ENCODE data around the gene INPP5K.

Gene INPP5K

DNA sequence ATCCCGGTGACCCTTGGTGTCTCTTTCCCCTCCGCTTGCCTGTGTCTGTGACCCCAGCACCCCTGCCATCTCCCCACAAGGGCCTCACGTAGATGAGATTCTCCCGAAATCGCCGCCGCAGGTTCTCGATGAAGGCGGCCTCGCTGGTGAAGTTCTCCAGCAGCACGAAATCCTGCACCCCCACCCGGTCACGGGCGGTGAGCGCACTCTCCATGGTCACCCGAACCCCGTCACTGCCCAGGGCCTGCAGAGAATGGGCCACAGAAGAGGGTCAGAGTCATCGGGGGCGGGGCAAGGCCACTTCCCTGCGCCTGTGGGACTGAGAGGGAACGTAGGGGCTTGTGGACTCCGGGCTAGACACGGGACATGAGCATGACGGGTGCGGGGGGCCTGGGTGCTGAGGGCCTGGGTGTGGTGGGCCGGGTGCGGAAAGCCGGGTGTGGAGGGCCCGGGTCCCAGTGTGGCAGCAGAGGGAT is 32.3 kb downstream of the INPP5K start (continued):
- TF ChIP-seq ZNF658 (tag by site-specific recombination; IDR thresholded peaks at IDR 0.05) (no peak), ZNF747 (tag by site-specific recombination; IDR thresholded peaks at IDR 0.05) (no peak), ZNF394 (tag by site-specific recombination; IDR thresholded peaks at IDR 0.05; ENCODE audit: borderline replicate concordance) (no peak), ZNF24 (tag by site-specific recombination; IDR thresholded peaks at IDR 0.05) (no peak), ZBTB8A (tag by site-specific recombination; IDR thresholded peaks at IDR 0.05) (no peak), ZNF626 (tag by site-specific recombination; IDR thresholded peaks at IDR 0.05) (no peak), SP3 (tag by site-specific recombination; IDR thresholded peaks at IDR 0.05) (no peak), ZNF354C (tag by site-specific recombination; IDR thresholded peaks at IDR 0.05; ENCODE audit: borderline replicate concordance, low read depth) (no peak), ZXDB (tag by site-specific recombination; IDR thresholded peaks at IDR 0.05) (no peak)

DNA sequence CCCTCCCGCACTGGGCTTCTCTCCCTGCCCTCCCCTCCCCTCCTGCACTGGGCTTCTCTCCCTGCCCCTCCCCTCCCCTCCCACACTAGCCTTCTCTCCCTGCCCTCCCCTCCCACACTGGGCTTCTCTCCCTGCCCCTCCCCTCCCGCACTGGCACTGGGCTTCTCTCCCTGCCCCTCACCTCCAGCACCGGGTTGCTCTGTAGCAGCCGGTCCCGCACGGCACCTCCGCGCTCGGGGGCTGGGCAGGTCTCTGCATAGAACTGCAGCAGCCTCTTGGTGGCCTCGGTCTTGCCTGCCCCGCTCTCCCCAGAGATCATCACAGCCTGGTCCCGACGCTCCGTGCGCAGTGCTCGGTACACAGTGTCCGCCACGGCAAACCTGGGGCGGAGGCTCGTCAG is 33.7 kb downstream of the INPP5K start:
- POLR2A ChIA-PET, result no interaction called here
- TF ChIP-seq ZBTB20 (tag by site-specific recombination; IDR thresholded peaks at IDR 0.05), result no peak
- TF ChIP-seq ZNF626 (tag by site-specific recombination; IDR thresholded peaks at IDR 0.05), result no peak
- no peak for TF ChIP-seq BCL11A (tag by site-specific recombination; IDR thresholded peaks at IDR 0.05; ENCODE audit: low read depth)
- TF ChIP-seq ZNF837 (tag by site-specific recombination; IDR thresholded peaks at IDR 0.05), result no peak
- TF ChIP-seq ZNF133 (tag by site-specific recombination; IDR thresholded peaks at IDR 0.05), result no peak
- TF ChIP-seq SP7 (tag by site-specific recombination; IDR thresholded peaks at IDR 0.05), result no peak
- TF ChIP-seq SP3 (tag by site-specific recombination; IDR thresholded peaks at IDR 0.05), result no peak
- TF ChIP-seq, protein P1, sequence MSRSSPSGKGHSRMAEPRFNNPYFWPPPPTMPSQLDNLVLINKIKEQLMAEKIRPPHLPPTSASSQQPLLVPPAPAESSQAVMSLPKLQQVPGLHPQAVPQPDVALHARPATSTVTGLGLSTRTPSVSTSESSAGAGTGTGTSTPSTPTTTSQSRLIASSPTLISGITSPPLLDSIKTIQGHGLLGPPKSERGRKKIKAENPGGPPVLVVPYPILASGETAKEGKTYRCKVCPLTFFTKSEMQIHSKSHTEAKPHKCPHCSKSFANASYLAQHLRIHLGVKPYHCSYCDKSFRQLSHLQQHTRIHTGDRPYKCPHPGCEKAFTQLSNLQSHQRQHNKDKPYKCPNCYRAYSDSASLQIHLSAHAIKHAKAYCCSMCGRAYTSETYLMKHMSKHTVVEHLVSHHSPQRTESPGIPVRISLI (tag by site-specific recombination; IDR thresholded peaks at IDR 0.05), result no peak
- TF ChIP-seq, protein P2, sequence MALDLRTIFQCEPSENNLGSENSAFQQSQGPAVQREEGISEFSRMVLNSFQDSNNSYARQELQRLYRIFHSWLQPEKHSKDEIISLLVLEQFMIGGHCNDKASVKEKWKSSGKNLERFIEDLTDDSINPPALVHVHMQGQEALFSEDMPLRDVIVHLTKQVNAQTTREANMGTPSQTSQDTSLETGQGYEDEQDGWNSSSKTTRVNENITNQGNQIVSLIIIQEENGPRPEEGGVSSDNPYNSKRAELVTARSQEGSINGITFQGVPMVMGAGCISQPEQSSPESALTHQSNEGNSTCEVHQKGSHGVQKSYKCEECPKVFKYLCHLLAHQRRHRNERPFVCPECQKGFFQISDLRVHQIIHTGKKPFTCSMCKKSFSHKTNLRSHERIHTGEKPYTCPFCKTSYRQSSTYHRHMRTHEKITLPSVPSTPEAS (tag by site-specific recombination; IDR thresholded peaks at IDR 0.05), result no peak
- TF ChIP-seq, protein P3, sequence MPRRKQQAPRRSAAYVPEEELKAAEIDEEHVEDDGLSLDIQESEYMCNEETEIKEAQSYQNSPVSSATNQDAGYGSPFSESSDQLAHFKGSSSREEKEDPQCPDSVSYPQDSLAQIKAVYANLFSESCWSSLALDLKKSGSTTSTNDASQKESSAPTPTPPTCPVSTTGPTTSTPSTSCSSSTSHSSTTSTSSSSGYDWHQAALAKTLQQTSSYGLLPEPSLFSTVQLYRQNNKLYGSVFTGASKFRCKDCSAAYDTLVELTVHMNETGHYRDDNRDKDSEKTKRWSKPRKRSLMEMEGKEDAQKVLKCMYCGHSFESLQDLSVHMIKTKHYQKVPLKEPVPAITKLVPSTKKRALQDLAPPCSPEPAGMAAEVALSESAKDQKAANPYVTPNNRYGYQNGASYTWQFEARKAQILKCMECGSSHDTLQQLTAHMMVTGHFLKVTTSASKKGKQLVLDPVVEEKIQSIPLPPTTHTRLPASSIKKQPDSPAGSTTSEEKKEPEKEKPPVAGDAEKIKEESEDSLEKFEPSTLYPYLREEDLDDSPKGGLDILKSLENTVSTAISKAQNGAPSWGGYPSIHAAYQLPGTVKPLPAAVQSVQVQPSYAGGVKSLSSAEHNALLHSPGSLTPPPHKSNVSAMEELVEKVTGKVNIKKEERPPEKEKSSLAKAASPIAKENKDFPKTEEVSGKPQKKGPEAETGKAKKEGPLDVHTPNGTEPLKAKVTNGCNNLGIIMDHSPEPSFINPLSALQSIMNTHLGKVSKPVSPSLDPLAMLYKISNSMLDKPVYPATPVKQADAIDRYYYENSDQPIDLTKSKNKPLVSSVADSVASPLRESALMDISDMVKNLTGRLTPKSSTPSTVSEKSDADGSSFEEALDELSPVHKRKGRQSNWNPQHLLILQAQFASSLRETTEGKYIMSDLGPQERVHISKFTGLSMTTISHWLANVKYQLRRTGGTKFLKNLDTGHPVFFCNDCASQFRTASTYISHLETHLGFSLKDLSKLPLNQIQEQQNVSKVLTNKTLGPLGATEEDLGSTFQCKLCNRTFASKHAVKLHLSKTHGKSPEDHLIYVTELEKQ (tag by site-specific recombination; IDR thresholded peaks at IDR 0.05; ENCODE audit: borderline replicate concordance), result no peak
- CTCF ChIA-PET, result no interaction called here
- Histone ChIP-seq H3K36me3 (ENCODE audit: control insufficient read depth in 2 of 2, insufficient read depth in 1 of 2, low read length in 2 of 2) (peaks cover 16 to 56% of the 10 kb centered on the region in 2 experiments; a peak in 2 of 3 replicates), H3K27ac (ENCODE audit: extremely low read depth, low read depth, low read length) (no peak overlapping the region), H3K9me3 (ENCODE audit: control insufficient read depth, insufficient read depth, low read depth, low read length) (no peaks in the 10 kb centered on the region), H3K4me1 (ENCODE audit: control insufficient read depth, insufficient read depth, low read length) (peaks cover 4% of the 10 kb centered on the region; the same call in 1 of the 2 replicates), H3K4me3 (ENCODE audit: low read depth, low read length) (no peak overlapping the region)

DNA sequence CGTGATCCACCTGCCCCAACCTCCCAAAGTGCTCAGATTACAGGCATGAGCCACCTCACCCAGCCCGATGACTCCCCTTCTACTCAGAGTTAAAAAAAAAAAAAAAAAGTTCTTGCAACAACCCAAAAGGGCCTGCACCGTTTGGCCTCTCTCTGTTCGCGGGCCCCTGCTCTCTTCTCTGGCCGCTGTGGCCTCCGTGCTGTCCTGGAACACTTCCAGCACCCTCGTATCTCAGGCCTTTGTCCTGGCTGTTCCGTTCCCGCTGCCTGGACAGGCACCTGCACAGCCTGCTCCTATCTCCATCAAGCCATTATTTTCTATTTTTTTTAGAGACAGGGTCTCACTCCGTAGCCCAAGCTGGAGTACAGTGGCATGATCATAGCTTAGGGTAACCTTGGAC is 34.7 kb downstream of the INPP5K start:
- CTCF ChIA-PET, result no interaction called here
- peaks cover 4% of the 10 kb centered on the region; the same call in 1 of the 2 replicates for H3K4me1 ChIP-seq (ENCODE audit: control insufficient read depth, insufficient read depth, low read length)
- TF ChIP-seq HOXA7 (CRISPR knock-in tag; IDR thresholded peaks at IDR 0.05; ENCODE audit: borderline replicate concordance), result no peak
- no peak for TF ChIP-seq ZBTB20 (tag by site-specific recombination; IDR thresholded peaks at IDR 0.05)
- no peak for TF ChIP-seq BCL11A (tag by site-specific recombination; IDR thresholded peaks at IDR 0.05; ENCODE audit: low read depth)
- TF ChIP-seq, protein P4, sequence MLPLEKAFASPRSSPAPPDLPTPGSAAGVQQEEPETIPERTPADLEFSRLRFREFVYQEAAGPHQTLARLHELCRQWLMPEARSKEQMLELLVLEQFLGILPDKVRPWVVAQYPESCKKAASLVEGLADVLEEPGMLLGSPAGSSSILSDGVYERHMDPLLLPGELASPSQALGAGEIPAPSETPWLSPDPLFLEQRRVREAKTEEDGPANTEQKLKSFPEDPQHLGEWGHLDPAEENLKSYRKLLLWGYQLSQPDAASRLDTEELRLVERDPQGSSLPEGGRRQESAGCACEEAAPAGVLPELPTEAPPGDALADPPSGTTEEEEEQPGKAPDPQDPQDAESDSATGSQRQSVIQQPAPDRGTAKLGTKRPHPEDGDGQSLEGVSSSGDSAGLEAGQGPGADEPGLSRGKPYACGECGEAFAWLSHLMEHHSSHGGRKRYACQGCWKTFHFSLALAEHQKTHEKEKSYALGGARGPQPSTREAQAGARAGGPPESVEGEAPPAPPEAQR (tag by site-specific recombination; IDR thresholded peaks at IDR 0.05), result no peak
- TF ChIP-seq ZNF311 (tag by site-specific recombination; IDR thresholded peaks at IDR 0.05; ENCODE audit: borderline replicate concordance), result no peak
- TF ChIP-seq ZNF561 (tag by site-specific recombination; IDR thresholded peaks at IDR 0.05; ENCODE audit: borderline replicate concordance), result no peak
- no peak for TF ChIP-seq ZSCAN23 (tag by site-specific recombination; IDR thresholded peaks at IDR 0.05)
- no peak for TF ChIP-seq ZNF544 (tag by site-specific recombination; IDR thresholded peaks at IDR 0.05)
- no peak for TF ChIP-seq ZNF223 (tag by site-specific recombination; IDR thresholded peaks at IDR 0.05)
- TF ChIP-seq ZNF302 (tag by site-specific recombination; IDR thresholded peaks at IDR 0.05; ENCODE audit: low read depth), result no peak
- TF ChIP-seq, protein P5, sequence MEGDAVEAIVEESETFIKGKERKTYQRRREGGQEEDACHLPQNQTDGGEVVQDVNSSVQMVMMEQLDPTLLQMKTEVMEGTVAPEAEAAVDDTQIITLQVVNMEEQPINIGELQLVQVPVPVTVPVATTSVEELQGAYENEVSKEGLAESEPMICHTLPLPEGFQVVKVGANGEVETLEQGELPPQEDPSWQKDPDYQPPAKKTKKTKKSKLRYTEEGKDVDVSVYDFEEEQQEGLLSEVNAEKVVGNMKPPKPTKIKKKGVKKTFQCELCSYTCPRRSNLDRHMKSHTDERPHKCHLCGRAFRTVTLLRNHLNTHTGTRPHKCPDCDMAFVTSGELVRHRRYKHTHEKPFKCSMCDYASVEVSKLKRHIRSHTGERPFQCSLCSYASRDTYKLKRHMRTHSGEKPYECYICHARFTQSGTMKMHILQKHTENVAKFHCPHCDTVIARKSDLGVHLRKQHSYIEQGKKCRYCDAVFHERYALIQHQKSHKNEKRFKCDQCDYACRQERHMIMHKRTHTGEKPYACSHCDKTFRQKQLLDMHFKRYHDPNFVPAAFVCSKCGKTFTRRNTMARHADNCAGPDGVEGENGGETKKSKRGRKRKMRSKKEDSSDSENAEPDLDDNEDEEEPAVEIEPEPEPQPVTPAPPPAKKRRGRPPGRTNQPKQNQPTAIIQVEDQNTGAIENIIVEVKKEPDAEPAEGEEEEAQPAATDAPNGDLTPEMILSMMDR (tag by site-specific recombination; IDR thresholded peaks at IDR 0.05), result no peak

More for the DNA sequence above, 34.7 kb downstream of the INPP5K start:
- Histone ChIP-seq H3K36me3 (ENCODE audit: control insufficient read depth in 2 of 2, insufficient read depth in 1 of 2, low read length in 2 of 2) (peaks cover 23 to 64% of the 10 kb centered on the region in 2 experiments; a peak in 2 of 3 replicates), H3K9me3 (ENCODE audit: control insufficient read depth, insufficient read depth, low read depth, low read length) (no peaks in the 10 kb centered on the region), H3K27ac (ENCODE audit: extremely low read depth, low read depth, low read length) (no peak overlapping the region), H3K4me3 (ENCODE audit: low read depth, low read length) (no peak overlapping the region)
- POLR2A ChIA-PET, result no interaction called here

All from HEK293 (cell line).